Measurements from ENCODE around the gene FHL1.

DNA sequence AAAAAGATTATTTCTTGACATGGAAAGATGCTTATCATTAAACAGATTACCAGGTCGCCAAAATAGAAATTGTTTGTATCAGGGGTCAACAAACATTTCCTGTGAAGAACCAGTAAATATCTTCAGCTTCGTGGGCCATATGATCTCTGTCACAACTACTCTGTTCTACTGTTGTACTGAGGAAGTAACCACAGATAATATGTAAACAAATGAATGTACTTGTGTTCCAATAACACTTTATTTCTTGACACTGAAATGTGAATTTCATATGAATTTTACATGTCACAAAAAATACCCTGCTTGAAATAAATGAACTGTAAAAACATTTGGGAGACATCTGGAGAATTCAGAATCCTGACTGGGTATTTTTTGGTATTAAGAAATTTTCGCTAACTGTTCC is 4.7 kb upstream of the FHL1 start:
- no peak for TF ChIP-seq POLR2A (IDR thresholded peaks at IDR 0.05)
- TF ChIP-seq, protein P1, sequence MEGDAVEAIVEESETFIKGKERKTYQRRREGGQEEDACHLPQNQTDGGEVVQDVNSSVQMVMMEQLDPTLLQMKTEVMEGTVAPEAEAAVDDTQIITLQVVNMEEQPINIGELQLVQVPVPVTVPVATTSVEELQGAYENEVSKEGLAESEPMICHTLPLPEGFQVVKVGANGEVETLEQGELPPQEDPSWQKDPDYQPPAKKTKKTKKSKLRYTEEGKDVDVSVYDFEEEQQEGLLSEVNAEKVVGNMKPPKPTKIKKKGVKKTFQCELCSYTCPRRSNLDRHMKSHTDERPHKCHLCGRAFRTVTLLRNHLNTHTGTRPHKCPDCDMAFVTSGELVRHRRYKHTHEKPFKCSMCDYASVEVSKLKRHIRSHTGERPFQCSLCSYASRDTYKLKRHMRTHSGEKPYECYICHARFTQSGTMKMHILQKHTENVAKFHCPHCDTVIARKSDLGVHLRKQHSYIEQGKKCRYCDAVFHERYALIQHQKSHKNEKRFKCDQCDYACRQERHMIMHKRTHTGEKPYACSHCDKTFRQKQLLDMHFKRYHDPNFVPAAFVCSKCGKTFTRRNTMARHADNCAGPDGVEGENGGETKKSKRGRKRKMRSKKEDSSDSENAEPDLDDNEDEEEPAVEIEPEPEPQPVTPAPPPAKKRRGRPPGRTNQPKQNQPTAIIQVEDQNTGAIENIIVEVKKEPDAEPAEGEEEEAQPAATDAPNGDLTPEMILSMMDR (IDR thresholded peaks at IDR 0.05): no peak

Measured in upper lobe of left lung (tissue), 4 donors.